HCT116 (cell line): ENCODE measurements around the gene THSD4. TPM values are rescaled to one million over a fixed set of nuclear protein-coding genes. Genes with fewer than 3 reads are reported as not detected.
"Not testable (repeated sequence)": the region's sequence is repeated elsewhere in the genome, so short reads cannot be mapped to it uniquely, and the experiment has no call there.

ENCODE experiments used
- ATAC-seq: fragments of 200-7000 bp; cut with Tn5 transposase; 2 replicates; pipeline ENCODE4 v1.9.1; 2020; ENCODE audit warnings: mild to moderate bottlenecking, moderate library complexity
- BruUV-seq: library from RNA; stranded (reverse); fragments of 400-500 nt; replicated peaks from 2 replicates; lab custom pipeline; 2021; lab: Mats Ljungman, UMichigan
- CTCF ChIA-PET: fragments of 300-600 bp; sonication (Branson Sonifier 250); formaldehyde crosslinking; loops from one replicate; lab custom pipeline; 2021; ENCODE audit warnings: antibody characterized with exemption; lab: Charles Lee
- POLR2A ChIA-PET: fragments of 300-600, 350-600 bp; sonication (Branson Sonifier 250); formaldehyde crosslinking; loops from one replicate; lab custom pipeline; 2021; ENCODE audit warnings: antibody characterized with exemption; lab: Charles Lee
- RAD21 ChIA-PET, 2 experiments: fragments of 300-600 bp; sonication (Branson Sonifier 250); formaldehyde crosslinking; loops; one replicate each; lab custom pipeline; 2023; ENCODE audit warnings: low total read pairs in 2 of 2; ENCODE audit not compliant: uncharacterized antibody in 2 of 2, unreplicated experiment in 2 of 2, low non-redundant PET in 1 of 2; lab: Charles Lee
- DNase-seq: peaks from one replicate; pipeline ENCODE4 v3.0.0-alpha.2; 2010; ENCODE audit warnings: low read depth, low spot score
- H2AFZ ChIP-seq: fragments of 200-600 bp; shearing (Covaris generic), sonication (generic); 2 replicates; pipeline ENCODE4 v1.6.1; 2017; ENCODE audit warnings: low read depth, mixed run types, mixed read lengths, antibody characterized with exemption, low read length; ENCODE audit not compliant: poor library complexity, severe bottlenecking
- H3K27ac ChIP-seq: 2 replicates; pipeline ENCODE4 v1.5.1; 2012; ENCODE audit warnings: low read depth, low read length
- H3K27me3 ChIP-seq: fragments of 200-600 bp; sonication (generic); 2 replicates; pipeline ENCODE4 v1.6.1; 2016; ENCODE audit warnings: mixed run types, low read length, mixed read lengths; ENCODE audit not compliant: insufficient read depth
- H3K36me3 ChIP-seq, 2 experiments: fragments of 200-500 bp in 1 of 2; fragments of 200-600 bp in 1 of 2; sonication (Bioruptor generic) in 1 of 2; sonication (generic) in 1 of 2; 2 replicates each; pipeline versions ENCODE4 v1.5.1 to v1.6.1; 2014 to 2016; ENCODE audit warnings: low read length in 2 of 2, inconsistent platforms in 1 of 2, mixed read lengths in 1 of 2, mixed run types in 1 of 2; ENCODE audit not compliant: insufficient read depth in 2 of 2, control insufficient read depth in 1 of 2
- H3K4me1 ChIP-seq, 2 experiments: fragments of 200-600 bp in 1 of 2; sonication (generic) in 1 of 2; 2 replicates each; pipeline versions ENCODE4 v1.5.1 to v1.6.1; 2012 to 2017; ENCODE audit warnings: low read length in 2 of 2, inconsistent platforms in 1 of 2, mild to moderate bottlenecking in 1 of 2, mixed read lengths in 1 of 2, mixed run types in 1 of 2, moderate library complexity in 1 of 2; ENCODE audit not compliant: insufficient read depth in 2 of 2, control insufficient read depth in 1 of 2
- H3K4me2 ChIP-seq: fragments of 200-600 bp; sonication (generic); 2 replicates; pipeline ENCODE4 v1.6.1; 2017; ENCODE audit warnings: mixed run types, low read length, mixed read lengths
- H3K4me3 ChIP-seq, 2 experiments: fragments of 200-600 bp in 1 of 2; sonication (generic) in 1 of 2; replicated peaks in 1 of 2; 2 replicates each; pipeline ENCODE4 v1.5.1; 2011 to 2016; ENCODE audit warnings: low read length in 2 of 2, control low read depth in 1 of 2, low read depth in 1 of 2, mild to moderate bottlenecking in 1 of 2, mixed read lengths in 1 of 2, mixed run types in 1 of 2
- H3K79me2 ChIP-seq: fragments of 200-600 bp; sonication (generic); 2 replicates; pipeline ENCODE4 v1.6.1; 2017; ENCODE audit warnings: mild to moderate bottlenecking, mixed run types, low read length, moderate library complexity, mixed read lengths; ENCODE audit not compliant: insufficient read depth
- H3K9ac ChIP-seq: fragments of 200-600 bp; sonication (generic); 2 replicates; pipeline ENCODE4 v1.6.1; 2016; ENCODE audit warnings: low read length, mixed read lengths
- H3K9me2 ChIP-seq: fragments of 200-600 bp; sonication (generic), shearing (Covaris generic); 2 replicates; pipeline ENCODE4 v1.6.1; 2017; ENCODE audit warnings: mixed run types, mild to moderate bottlenecking, moderate library complexity; ENCODE audit not compliant: insufficient read depth
- H3K9me3 ChIP-seq, 2 experiments: fragments of 200-500 bp in 1 of 2; fragments of 200-600 bp in 1 of 2; sonication (Bioruptor generic) in 1 of 2; sonication (generic) in 1 of 2; 2 replicates each; pipeline ENCODE4 v1.6.1; 2014 to 2017; ENCODE audit warnings: low read length in 2 of 2, mixed read lengths in 2 of 2, inconsistent platforms in 1 of 2, low read depth in 1 of 2, mild to moderate bottlenecking in 1 of 2, mixed run types in 1 of 2, moderate library complexity in 1 of 2; ENCODE audit not compliant: control insufficient read depth in 1 of 2, insufficient read depth in 1 of 2
- H4K20me1 ChIP-seq: fragments of 200-600 bp; sonication (generic), shearing (Covaris generic); 2 replicates; pipeline ENCODE4 v1.6.1; 2017; ENCODE audit warnings: mixed run types, mild to moderate bottlenecking, moderate library complexity; ENCODE audit not compliant: insufficient read depth
- CBX3 ChIP-seq: IDR thresholded peaks from 2 replicates; pipeline ENCODE4 v1.6.1; 2012; ENCODE audit warnings: low read depth
- EGR1 ChIP-seq: IDR thresholded peaks from 2 replicates; pipeline ENCODE4 v1.6.1; 2012; ENCODE audit warnings: low read depth
- ELF1 ChIP-seq: IDR thresholded peaks from 2 replicates; pipeline ENCODE4 v1.6.1; 2012; ENCODE audit warnings: low read depth, borderline replicate concordance
- EZH2 ChIP-seq: fragments of 200-600 bp; sonication (generic); IDR thresholded peaks from 2 replicates; pipeline ENCODE4 v1.6.1; 2017; ENCODE audit warnings: antibody characterized with exemption, mixed run types
- FOSL1 ChIP-seq: IDR thresholded peaks from 2 replicates; pipeline ENCODE4 v1.6.1; 2012; ENCODE audit warnings: low read depth
- JUND ChIP-seq: IDR thresholded peaks from 2 replicates; pipeline ENCODE4 v1.6.1; 2012
- POLR2AphosphoS5 ChIP-seq: IDR thresholded peaks from 2 replicates; pipeline ENCODE4 v1.6.1; 2011; ENCODE audit warnings: mild to moderate bottlenecking, low read depth, low read length, moderate library complexity
- SIN3A ChIP-seq: IDR thresholded peaks from 2 replicates; pipeline ENCODE4 v1.6.1; 2012; ENCODE audit warnings: low read depth
- SP1 ChIP-seq: IDR thresholded peaks from 2 replicates; pipeline ENCODE4 v1.6.1; 2012; ENCODE audit warnings: low read depth
- SRF ChIP-seq: IDR thresholded peaks from 2 replicates; pipeline ENCODE4 v1.6.1; 2012; ENCODE audit warnings: low read depth
- TCF7L2 ChIP-seq: IDR thresholded peaks from 2 replicates; pipeline ENCODE4 v1.7.0; 2011; ENCODE audit warnings: borderline replicate concordance, inconsistent platforms; ENCODE audit not compliant: insufficient read depth, insufficient read length; ENCODE audit errors: extremely low read depth
- YY1 ChIP-seq: IDR thresholded peaks from 2 replicates; pipeline ENCODE4 v1.6.1; 2011; ENCODE audit warnings: low read length, low read depth, moderate library complexity, mild to moderate bottlenecking; ENCODE audit not compliant: insufficient replicate concordance; ENCODE audit errors: extremely low read depth
- intact Hi-C: fragments of 100-400 bp; cut with micrococcal nuclease; formaldehyde crosslinking; loops from 2 replicates; pipeline ENCODE4 v1.10.0; 2022
- total RNA-seq: library from RNA; stranded (reverse); gene quantifications from one replicate; pipeline ENCODE4 v1.2.1, GENCODE V29; 2021; ENCODE audit not compliant: unreplicated experiment
- TF ChIP-seq, protein P1 (sequence below): IDR thresholded peaks from 2 replicates; pipeline ENCODE4 v1.6.1; 2012; ENCODE audit warnings: low read depth
- TF ChIP-seq, protein P2 (sequence below): IDR thresholded peaks from 2 replicates; pipeline ENCODE4 v1.6.1; 2012
- TF ChIP-seq, protein P3 (sequence below): IDR thresholded peaks from 2 replicates; pipeline ENCODE4 v1.6.1; 2011; ENCODE audit warnings: mild to moderate bottlenecking, low read length, moderate library complexity; ENCODE audit not compliant: insufficient replicate concordance; ENCODE audit errors: extremely low read depth

The THSD4 gene
- total RNA-seq, 1 experiment from 2014 or later: 30.5 TPM

DNA sequence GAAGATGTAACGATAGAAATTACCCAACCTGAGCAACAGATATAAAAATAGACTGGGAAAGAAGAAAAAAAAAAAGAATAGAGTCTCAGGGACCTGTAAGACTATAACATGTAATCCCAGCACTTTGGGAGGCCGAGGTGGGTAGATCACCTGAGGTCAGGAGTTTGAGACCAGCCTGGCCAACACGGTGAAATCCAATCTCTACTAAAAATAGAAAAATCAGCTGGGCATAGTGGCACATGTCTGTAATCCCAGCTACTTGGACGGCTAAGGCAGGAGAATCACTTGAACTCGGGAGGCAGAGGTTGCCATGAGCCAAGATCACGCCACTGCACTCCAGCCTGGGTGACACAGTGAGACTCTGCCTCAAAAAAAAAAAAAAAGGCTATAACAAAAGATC lies 12.9 kb downstream of the THSD4 start:
- H3K27ac ChIP-seq, H3K9ac ChIP-seq, H3K79me2 ChIP-seq, DNase-seq, RAD21 ChIA-PET, H3K9me2 ChIP-seq, intact Hi-C loops, H3K27me3 ChIP-seq, ATAC-seq, H4K20me1 ChIP-seq, BruUV-seq, H2AFZ ChIP-seq, H3K4me2 ChIP-seq, H3K9me3 ChIP-seq, H3K4me3 ChIP-seq, POLR2A ChIA-PET, H3K36me3 ChIP-seq: not testable (repeated sequence)
- CTCF ChIA-PET: interaction anchor here (1.7 kb wide), 1 partner anchor 13 kb away, joined by 6 read pairs; the partner anchor contains the start of gene THSD4
- peaks cover 0 to 17% of the 10 kb centered on the region in 2 experiments; a peak in 1 of 4 replicates for H3K4me1 ChIP-seq

DNA sequence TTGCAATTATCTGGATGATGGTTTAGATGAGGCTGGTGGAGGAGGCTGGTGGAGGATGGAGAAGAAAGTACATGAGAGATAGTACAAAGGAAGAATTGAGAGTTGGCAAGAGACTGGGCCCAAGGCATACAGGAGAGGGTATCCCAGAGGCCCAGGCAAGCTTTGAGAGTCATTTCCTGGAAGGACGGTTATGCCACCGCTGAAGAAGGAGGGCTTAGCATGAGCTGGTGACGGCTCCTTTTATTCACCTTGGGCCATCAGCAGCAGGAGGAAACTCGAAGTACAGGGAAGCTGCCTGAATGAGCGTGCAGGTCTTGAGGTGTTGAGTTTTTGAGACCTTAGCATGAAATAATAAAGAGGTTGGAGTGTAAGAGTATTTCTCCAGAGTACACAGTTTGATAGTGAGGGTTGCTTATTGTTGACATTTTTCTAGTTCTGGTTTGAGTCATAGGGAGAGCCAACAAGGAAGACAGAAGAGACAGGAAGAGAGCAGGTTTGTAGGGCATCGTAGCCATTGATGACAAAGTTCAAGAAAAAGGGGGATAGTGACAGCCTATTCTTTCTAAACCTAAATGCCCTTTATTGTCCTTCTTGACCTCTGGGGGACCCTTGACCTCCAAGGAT lies 13.8 kb downstream of the THSD4 start:
- POLR2A ChIA-PET: no interaction called here

More for the DNA sequence above, 13.8 kb downstream of the THSD4 start:
- Histone ChIP-seq H3K4me2 (no peak overlapping the region), H2AFZ (no peak overlapping the region), H4K20me1 (no peaks in the 10 kb centered on the region), H3K9ac (no peak overlapping the region), H3K27me3 (no peaks in the 10 kb centered on the region), H3K9me2 (no peaks in the 10 kb centered on the region), H3K27ac (no peak overlapping the region), H3K79me2 (no peaks in the 10 kb centered on the region), H3K36me3 (no peaks in the 10 kb centered on the region), H3K4me3 (no peak overlapping the region), H3K4me1 (peaks cover 0 to 17% of the 10 kb centered on the region in 2 experiments; a peak in 1 of 4 replicates), H3K9me3 (no peaks in the 10 kb centered on the region)
- ATAC-seq: no peak
- no peak for DNase-seq
- ChIA-PET RAD21 (no interaction called here), CTCF (interaction anchor here (1.7 kb wide), 1 partner anchor 14 kb away, joined by 6 read pairs; the partner anchor contains the start of gene THSD4)
- no TSS peak for BruUV-seq
- TF ChIP-seq, protein P1, sequence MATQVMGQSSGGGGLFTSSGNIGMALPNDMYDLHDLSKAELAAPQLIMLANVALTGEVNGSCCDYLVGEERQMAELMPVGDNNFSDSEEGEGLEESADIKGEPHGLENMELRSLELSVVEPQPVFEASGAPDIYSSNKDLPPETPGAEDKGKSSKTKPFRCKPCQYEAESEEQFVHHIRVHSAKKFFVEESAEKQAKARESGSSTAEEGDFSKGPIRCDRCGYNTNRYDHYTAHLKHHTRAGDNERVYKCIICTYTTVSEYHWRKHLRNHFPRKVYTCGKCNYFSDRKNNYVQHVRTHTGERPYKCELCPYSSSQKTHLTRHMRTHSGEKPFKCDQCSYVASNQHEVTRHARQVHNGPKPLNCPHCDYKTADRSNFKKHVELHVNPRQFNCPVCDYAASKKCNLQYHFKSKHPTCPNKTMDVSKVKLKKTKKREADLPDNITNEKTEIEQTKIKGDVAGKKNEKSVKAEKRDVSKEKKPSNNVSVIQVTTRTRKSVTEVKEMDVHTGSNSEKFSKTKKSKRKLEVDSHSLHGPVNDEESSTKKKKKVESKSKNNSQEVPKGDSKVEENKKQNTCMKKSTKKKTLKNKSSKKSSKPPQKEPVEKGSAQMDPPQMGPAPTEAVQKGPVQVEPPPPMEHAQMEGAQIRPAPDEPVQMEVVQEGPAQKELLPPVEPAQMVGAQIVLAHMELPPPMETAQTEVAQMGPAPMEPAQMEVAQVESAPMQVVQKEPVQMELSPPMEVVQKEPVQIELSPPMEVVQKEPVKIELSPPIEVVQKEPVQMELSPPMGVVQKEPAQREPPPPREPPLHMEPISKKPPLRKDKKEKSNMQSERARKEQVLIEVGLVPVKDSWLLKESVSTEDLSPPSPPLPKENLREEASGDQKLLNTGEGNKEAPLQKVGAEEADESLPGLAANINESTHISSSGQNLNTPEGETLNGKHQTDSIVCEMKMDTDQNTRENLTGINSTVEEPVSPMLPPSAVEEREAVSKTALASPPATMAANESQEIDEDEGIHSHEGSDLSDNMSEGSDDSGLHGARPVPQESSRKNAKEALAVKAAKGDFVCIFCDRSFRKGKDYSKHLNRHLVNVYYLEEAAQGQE: no peak
- TF ChIP-seq, protein P2, sequence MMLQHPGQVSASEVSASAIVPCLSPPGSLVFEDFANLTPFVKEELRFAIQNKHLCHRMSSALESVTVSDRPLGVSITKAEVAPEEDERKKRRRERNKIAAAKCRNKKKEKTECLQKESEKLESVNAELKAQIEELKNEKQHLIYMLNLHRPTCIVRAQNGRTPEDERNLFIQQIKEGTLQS: no peak
- TF ChIP-seq SRF (no peak), ELF1 (no peak), EGR1 (no peak), FOSL1 (no peak), EZH2 (no peak), JUND (no peak), YY1 (no peak), SP1 (no peak), POLR2AphosphoS5 (no peak), TCF7L2 (no peak), CBX3 (no peak), SIN3A (no peak)
- TF ChIP-seq, protein P3, sequence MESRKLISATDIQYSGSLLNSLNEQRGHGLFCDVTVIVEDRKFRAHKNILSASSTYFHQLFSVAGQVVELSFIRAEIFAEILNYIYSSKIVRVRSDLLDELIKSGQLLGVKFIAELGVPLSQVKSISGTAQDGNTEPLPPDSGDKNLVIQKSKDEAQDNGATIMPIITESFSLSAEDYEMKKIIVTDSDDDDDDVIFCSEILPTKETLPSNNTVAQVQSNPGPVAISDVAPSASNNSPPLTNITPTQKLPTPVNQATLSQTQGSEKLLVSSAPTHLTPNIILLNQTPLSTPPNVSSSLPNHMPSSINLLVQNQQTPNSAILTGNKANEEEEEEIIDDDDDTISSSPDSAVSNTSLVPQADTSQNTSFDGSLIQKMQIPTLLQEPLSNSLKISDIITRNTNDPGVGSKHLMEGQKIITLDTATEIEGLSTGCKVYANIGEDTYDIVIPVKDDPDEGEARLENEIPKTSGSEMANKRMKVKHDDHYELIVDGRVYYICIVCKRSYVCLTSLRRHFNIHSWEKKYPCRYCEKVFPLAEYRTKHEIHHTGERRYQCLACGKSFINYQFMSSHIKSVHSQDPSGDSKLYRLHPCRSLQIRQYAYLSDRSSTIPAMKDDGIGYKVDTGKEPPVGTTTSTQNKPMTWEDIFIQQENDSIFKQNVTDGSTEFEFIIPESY: no peak
- intact Hi-C loops: no loop called here
